Activated CD8-positive, alpha-beta memory T cell treated with anti-CD3 and anti-CD28 coated beads, Interleukin-2, amount 50 U/mL, for 24 hours (primary cell): ENCODE results near the gene LENEP.

Experiments used
- DNase-seq: peaks from one replicate; pipeline ENCODE4 v3.0.0-alpha.2; 2020; ENCODE audit errors: extremely low read depth

The LENEP gene

DNA sequence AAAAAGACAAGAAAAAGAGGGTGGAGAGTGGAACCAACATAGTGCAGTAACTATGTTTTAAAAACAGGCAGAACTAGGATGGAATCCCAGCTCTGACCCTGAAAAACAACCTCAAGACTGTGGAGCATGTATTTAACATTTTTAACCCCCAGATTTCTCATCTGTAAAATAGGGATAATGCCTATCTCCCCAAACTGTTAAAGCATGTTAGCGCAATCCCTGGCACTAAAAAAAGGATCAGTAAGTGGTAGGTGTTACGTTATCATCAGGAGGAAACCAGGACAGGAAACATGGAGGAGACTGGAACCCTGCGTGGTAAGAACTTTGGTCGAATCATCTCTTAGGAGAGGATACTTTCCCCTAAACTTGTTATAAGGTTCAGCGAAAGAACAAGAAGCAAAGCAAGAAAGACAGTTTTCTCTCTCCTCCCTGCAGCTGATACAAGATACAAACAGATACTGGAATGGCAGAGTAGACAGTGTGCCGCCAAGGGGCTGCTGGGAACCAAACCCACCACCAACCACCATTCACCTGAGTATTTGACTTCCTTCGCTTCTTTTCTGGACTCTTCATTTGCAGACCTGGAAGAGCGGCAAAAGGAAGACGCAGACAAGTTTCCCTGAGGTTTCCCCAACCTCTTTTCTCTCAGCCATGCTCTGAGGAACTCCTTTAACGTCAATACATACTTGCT lies 32.8 kb upstream of the LENEP start:
- DNase-seq = no peak

DNA sequence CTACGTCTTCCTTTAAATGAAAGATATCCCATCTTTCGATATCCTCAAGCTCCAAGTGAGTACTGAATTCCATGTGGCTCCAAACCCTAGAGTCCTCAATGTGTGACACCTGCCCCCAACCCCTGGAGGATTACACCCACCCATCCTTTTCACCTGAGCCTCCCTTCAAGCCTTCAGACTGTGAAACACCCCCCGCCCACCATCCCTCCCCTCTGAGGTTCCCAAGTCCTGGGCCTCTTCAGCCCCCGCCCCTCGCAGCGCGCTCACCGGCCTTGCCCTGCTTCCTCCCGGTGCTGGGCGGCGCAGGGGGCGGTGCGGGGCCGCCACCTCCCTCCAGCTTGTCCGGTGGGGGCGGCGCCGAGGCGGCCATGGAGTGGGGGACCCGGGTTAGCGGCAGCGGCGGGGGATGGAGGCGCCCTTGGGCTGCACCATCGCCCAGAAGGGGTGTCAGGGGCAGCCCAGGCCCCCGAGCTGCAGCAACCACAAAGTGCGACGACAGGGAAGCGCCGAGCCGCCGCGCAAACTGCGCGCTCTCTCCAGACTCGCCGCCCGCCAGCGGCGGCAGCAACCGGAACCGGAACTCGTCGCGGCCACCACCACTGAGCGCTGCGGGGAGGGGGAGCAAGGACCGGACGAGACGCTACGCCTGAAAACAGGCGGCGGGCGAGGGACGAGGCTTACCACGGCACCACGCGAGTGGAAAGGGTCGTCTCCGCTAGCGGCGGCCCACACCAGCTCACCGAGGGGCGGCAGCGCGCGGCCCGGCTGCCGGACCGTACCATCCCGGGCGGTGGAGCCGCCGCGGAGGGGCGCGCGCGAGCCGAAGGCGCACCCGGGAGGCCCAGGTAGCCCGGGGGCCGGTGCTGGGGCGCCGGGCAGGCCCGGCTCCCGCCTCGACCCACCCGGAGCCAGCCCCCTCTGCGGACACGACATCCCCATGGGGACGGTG lies 31.9 kb upstream of the LENEP start, which contains the start of gene PYGO2:
Gene PYGO2, minus strand, starts transcription at position 576 of the 949 bp plus-strand sequence. Its CDS starts 206 bp downstream, at position 370.
- peak; percentile 58 for DNase-seq

GRCh38 chr1:154962156-154962749 lies 31.1 kb upstream of the LENEP start:
- DNase-seq = no peak

GRCh38 chr1:154962795-154963330 lies 30.5 kb upstream of the LENEP start:
- no peak for DNase-seq

GRCh38 chr1:154963643-154964042 lies 29.7 kb upstream of the LENEP start:
- DNase-seq = no peak

DNA sequence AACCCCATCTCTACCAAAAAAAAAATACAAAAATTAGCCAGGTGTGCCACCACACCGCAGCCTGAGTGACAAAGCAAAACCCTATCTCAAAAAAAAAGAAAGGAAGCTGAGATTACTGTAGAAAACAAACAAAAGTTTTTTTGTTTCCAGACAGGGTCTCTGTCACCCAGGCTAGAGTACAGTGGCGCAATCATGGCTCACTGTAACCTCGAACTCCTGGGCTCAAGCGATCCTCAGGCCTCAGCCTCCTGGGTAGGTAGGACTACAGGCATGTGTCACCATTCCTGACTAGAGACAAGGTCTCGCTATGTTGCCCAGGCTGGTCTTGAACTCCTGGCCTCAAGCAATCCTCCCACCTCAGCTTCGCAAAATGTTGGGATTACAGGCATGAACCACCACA lies 29.0 kb upstream of the LENEP start:
- no peak for DNase-seq

DNA sequence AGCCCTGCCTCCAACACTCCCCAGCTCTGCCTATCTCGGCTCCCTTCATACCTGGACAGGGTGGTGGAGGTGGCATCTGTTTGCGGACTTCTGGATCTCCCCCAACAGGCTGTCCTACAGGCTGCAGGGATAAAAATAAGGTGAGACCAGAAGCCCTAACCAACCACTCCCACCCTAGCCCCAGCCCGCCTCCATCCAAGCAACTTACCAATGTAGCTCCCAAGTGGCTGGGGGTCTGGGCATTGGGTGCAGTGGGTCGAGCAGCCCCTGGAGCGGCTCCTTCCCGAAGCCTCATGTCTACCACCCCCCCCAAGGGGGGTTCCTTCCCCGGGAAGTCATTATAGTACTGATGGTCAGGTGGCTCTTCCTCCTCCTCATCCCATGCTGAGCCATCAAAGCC lies 27.3 kb upstream of the LENEP start:
- DNase-seq = no peak

DNA sequence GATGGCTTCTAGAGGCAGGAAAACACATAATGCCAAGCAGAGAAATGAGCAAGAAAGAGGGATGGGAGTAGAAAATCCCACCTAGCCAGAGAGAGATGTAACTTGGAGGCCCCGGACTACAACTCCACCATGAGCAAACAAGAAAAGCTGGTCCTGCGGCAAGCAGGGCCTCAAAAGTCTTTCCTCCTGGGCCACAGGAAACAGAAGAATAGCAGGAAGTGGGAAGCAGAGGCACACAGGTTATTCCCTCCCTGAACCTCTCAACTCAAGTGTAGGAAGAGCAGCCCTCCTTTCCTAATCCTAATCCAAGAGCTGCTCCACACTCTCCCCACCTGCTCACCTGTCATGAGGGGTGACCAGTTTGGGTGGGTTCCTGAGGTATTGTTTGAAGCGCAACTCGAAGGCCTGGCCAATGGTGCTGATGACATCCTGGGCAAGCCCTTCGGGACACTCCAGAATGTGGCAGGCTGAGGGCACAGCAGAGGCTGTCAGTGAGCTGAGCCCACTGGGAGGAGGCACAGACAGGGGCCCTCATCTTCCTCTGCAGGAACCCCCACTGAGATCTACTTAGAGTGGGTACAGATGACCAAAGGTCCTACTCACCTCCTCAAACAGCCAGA lies 25.9 kb upstream of the LENEP start:
- DNase-seq = no peak

DNA sequence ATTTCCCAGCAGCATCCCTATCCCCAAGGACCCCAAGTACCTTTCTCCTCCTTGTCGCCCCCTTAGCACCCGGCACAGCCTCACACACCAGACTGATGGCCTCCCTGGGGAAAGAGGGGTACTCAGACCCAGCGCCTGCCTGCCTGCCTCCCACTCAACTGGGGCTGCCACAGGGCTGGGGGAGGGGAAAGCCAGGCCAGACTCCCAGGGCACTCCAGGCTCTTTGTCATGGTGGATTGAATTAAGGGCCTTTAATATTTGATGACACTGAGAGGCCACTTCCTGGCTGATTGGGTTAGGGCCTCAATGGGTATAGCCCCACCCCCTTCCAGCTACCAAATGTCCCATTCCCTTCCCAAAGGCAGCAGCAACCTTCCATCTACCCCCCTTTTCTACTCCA lies 24.7 kb upstream of the LENEP start:
- DNase-seq = no peak

DNA sequence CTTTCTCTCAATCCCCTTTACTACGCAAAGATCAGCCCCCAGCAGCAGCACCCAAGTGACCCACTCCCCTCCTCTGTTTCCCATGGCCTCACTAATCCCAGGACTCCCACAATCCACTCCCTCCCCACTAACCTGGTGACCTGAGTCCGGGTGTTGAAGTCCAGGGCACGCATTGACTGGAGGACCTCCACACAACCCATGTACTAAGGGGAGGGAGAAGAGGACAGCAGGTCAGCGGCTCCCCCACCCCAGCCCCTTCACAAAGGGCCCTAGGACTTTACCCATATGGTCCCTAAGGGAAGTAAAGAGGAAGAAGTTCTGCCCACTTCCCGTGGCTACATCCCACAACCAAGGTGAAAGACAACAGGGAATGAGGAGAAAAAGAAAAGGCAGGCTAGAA lies 24.1 kb upstream of the LENEP start:
- no peak for DNase-seq

DNA sequence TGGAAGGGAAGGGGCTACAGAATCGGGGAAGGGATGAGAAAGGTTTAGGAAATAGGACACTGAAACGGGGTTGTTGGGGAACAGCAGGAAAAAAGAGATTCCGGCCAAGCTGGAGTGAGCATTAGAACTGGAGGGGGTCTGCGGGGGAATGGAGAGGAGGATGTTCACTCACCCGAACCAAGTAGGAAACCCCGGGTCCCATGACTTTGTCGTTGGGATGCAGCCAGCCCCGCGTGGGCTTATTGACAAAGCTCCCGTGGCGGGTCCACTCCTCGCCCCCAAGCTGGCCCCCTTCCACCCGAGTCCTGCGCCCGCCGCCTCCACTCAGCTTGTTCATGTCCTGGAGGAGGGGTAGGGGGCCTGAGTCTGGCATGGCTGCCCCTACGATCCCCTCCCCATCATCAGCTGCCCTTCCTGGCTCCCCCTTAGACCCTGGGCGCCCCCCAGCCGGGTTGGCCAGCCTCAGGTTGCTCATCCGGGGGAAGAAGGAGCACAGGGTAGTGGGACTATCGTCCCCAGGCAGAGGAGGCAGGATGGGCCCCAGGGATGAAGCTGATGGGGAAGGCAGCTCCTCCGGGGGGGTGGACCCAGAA lies 23.4 kb upstream of the LENEP start:
- no peak for DNase-seq

DNA sequence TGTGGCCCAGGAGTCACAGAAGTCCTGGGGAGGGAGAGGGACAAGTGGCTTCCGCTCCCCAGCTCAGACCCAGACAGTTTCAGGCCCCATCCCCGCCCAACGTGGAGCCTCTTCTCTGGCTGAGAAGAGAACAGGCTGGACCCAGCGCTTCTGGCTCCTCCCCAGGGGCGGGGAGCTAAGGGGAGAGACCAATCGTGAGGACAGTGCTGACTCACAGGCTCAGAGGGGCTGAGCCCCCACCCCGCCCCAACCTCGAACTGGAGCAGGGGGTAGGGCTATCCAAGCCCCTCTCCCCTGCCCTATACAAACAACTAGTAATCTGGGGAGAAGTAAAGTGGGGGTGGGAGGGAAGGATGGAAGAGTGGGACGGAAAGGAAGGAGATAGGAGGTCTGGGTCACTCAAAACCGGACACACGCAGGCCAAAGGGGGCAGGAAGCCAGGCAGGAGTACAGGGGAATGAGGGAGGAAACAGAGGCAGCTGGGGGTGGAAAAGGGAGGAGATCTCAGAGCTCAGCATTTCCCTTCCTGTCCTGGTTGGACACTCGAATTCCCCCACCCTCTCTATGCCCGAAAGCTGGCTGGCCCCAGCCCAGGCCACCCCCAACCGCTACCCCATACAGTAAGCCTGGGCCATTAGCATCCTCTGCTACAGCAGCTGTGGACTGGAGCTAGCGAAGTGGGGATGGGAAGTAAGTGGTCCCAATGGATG lies 22.6 kb upstream of the LENEP start, which contains the start of gene SHC1:
Gene SHC1, minus strand, starts transcription at position 117 of the 710 bp plus-strand sequence. CDS start 221 bp downstream, outside the sequence.
- no peak for DNase-seq

- no peak for DNase-seq
These were observed 21.9 kb upstream of the LENEP start for GRCh38 chr1:154971341-154971998.

GRCh38 chr1:154972213-154972516 lies 21.2 kb upstream of the LENEP start:
- no peak for DNase-seq

- DNase-seq = no peak
These were observed 20.7 kb upstream of the LENEP start for GRCh38 chr1:154972517-154973343.

DNA sequence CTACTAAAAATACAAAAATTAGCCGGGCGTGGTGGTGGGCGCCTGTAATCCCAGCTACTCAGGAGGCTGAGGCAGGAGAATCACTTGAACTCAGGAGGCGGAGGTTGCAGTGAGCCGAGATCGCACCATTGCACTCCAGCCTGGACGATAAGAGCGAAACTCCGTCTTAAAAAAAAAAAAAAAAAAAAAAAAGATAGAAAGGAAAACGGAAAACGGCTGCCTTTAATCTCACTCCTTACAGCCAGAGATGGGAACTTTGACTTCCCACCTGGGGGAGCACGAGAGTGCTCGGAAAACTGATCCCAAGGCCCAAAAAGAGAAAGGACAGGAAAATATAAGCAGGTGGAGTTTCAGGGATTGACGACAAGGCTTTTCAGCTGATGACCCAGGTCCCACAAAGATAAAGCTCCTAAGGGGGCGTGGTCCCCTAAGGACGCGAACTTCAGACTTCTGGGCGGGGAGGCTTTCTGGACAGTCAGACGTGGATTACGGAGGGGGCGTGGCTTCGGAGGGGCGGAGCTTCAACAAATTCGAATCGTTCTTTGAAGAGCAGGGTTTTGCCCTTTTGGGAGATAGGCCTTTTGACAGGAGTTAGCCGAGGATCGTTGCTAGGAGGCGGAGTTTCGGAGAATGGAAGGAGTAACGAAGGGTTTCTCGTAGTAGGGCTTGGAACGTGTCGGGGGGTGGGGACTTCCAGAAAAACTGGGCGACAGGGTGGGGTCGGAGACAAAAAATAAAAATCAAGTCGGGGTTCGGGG lies 19.9 kb upstream of the LENEP start:
- DNase-seq = peak; percentile 90

DNA sequence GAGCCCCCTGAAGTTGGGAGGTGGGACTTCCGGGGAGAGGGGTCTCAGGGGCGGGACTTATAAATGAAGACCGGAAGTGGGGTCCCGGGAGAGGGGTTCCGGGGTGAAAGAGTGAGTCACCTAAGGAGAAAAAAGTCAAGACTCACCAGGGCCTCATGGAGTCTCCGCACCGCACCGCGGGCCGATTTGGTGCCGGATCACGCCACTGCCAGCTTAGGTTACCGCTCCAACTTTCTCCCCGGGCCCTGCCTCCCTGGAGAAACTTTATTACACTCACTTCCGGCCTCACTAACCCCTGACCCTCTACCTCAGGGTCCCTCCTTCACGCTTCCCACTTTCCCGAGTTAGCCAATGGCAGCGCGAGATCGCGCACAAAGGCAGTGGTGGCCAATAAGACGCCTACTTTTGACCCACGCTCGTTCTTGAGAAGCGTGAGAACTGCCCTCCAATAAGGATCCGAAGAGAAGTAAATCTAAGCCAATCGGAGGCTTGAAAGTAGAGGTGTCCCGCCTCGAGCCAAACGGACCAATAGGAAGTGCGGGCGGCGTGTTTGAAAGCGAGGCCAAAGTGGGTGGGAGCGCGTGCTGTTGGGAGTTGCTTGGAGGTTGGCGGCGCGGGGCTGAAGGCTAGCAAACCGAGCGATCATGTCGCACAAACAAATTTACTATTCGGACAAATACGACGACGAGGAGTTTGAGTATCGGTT lies 19.1 kb upstream of the LENEP start, which contains the start of gene CKS1B:
Gene CKS1B, plus strand, starts transcription at position 580 of the 706 bp plus-strand sequence. Its CDS starts 65 bp downstream, at position 645.
- DNase-seq = peak; percentile 89
